ENCODE measurements around the gene LYST.

LYST gene

GRCh38 chr1:235887676-235888075 lies 21.0 kb upstream of the LYST start:
- H3K36me3 ChIP-seq (ENCODE audit: control insufficient read depth, insufficient read depth, low read length): no peaks in the 10 kb centered on the region
- H3K4me1 ChIP-seq (ENCODE audit: control insufficient read depth, insufficient read depth, low read length, poor library complexity, severe bottlenecking): peaks cover 2% of the 10 kb centered on the region
- 100% methylated on average over 1 of the region's 2 CpGs; no CpG with 5 or more reads in 1 of the 2 experiments for WGBS, 2 experiments (ENCODE audit: insufficient coverage in 2 of 2)
- no peak overlapping the region for H3K27ac ChIP-seq (ENCODE audit: low read depth, low read length, severe bottlenecking)
- H3K9me3 ChIP-seq (ENCODE audit: control insufficient read depth, low read length): no peaks in the 10 kb centered on the region
- H3K4me3 ChIP-seq (ENCODE audit: extremely low read depth, insufficient read depth, low read length, poor library complexity, severe bottlenecking): no peak overlapping the region

- H3K4me1 ChIP-seq (ENCODE audit: control insufficient read depth, insufficient read depth, low read length, poor library complexity, severe bottlenecking): no peaks in the 10 kb centered on the region
These were observed 19.1 kb upstream of the LYST start for GRCh38 chr1:235885655-235886262.

GRCh38 chr1:235883261-235883927 lies 16.7 kb upstream of the LYST start:
- no peaks in the 10 kb centered on the region for H3K9me3 ChIP-seq (ENCODE audit: control insufficient read depth, low read length)
- H3K4me3 ChIP-seq (ENCODE audit: extremely low read depth, insufficient read depth, low read length, poor library complexity, severe bottlenecking): no peak overlapping the region
- no peak overlapping the region for H3K27ac ChIP-seq (ENCODE audit: low read depth, low read length, severe bottlenecking)
- no peaks in the 10 kb centered on the region for H3K4me1 ChIP-seq (ENCODE audit: control insufficient read depth, insufficient read depth, low read length, poor library complexity, severe bottlenecking)
- H3K36me3 ChIP-seq (ENCODE audit: control insufficient read depth, insufficient read depth, low read length): no peaks in the 10 kb centered on the region
- WGBS, 2 experiments (ENCODE audit: insufficient coverage in 2 of 2): 95 to 99% methylated on average over 11 to 12 of the region's 12 CpGs

More at GRCh38 chr1:235885655-235886262, 19.1 kb upstream of the LYST start:
- 40% methylated on average over 1 of the region's 3 CpGs; no CpG with 5 or more reads in 1 of the 2 experiments for WGBS, 2 experiments (ENCODE audit: insufficient coverage in 2 of 2)
- no peaks in the 10 kb centered on the region for H3K36me3 ChIP-seq (ENCODE audit: control insufficient read depth, insufficient read depth, low read length)
- no peak overlapping the region for H3K4me3 ChIP-seq (ENCODE audit: extremely low read depth, insufficient read depth, low read length, poor library complexity, severe bottlenecking)
- H3K9me3 ChIP-seq (ENCODE audit: control insufficient read depth, low read length): no peaks in the 10 kb centered on the region
- no peak overlapping the region for H3K27ac ChIP-seq (ENCODE audit: low read depth, low read length, severe bottlenecking)

GRCh38 chr1:235882816-235883215 lies 16.1 kb upstream of the LYST start:
- WGBS, 2 experiments (ENCODE audit: insufficient coverage in 2 of 2): 86 to 87% methylated on average over 5 to 6 of the region's 6 CpGs
- H3K4me3 ChIP-seq (ENCODE audit: extremely low read depth, insufficient read depth, low read length, poor library complexity, severe bottlenecking): no peak overlapping the region
- no peaks in the 10 kb centered on the region for H3K4me1 ChIP-seq (ENCODE audit: control insufficient read depth, insufficient read depth, low read length, poor library complexity, severe bottlenecking)
- H3K27ac ChIP-seq (ENCODE audit: low read depth, low read length, severe bottlenecking): no peak overlapping the region
- H3K9me3 ChIP-seq (ENCODE audit: control insufficient read depth, low read length): no peaks in the 10 kb centered on the region
- no peaks in the 10 kb centered on the region for H3K36me3 ChIP-seq (ENCODE audit: control insufficient read depth, insufficient read depth, low read length)

GRCh38 chr1:235881930-235882700 lies 15.4 kb upstream of the LYST start:
- Histone ChIP-seq H3K4me1 (ENCODE audit: control insufficient read depth, insufficient read depth, low read length, poor library complexity, severe bottlenecking) (no peaks in the 10 kb centered on the region), H3K4me3 (ENCODE audit: extremely low read depth, insufficient read depth, low read length, poor library complexity, severe bottlenecking) (no peak overlapping the region), H3K27ac (ENCODE audit: low read depth, low read length, severe bottlenecking) (no peak overlapping the region), H3K36me3 (ENCODE audit: control insufficient read depth, insufficient read depth, low read length) (no peaks in the 10 kb centered on the region), H3K9me3 (ENCODE audit: control insufficient read depth, low read length) (no peaks in the 10 kb centered on the region)
- WGBS, 2 experiments (ENCODE audit: insufficient coverage in 2 of 2): 86 to 92% methylated on average over 3 to 4 of the region's 5 CpGs

- 90 to 96% methylated on average over 4 to 5 of the region's 6 CpGs for WGBS, 2 experiments (ENCODE audit: insufficient coverage in 2 of 2)
- Histone ChIP-seq H3K4me1 (ENCODE audit: control insufficient read depth, insufficient read depth, low read length, poor library complexity, severe bottlenecking) (no peaks in the 10 kb centered on the region), H3K27ac (ENCODE audit: low read depth, low read length, severe bottlenecking) (no peak overlapping the region), H3K4me3 (ENCODE audit: extremely low read depth, insufficient read depth, low read length, poor library complexity, severe bottlenecking) (no peak overlapping the region), H3K36me3 (ENCODE audit: control insufficient read depth, insufficient read depth, low read length) (no peaks in the 10 kb centered on the region), H3K9me3 (ENCODE audit: control insufficient read depth, low read length) (no peaks in the 10 kb centered on the region)
These were observed 11.5 kb upstream of the LYST start for GRCh38 chr1:235878082-235878811.

- 84 to 88% methylated on average over 1 to 2 of the region's 2 CpGs for WGBS, 2 experiments (ENCODE audit: insufficient coverage in 2 of 2)
- Histone ChIP-seq H3K27ac (ENCODE audit: low read depth, low read length, severe bottlenecking) (no peak overlapping the region), H3K4me1 (ENCODE audit: control insufficient read depth, insufficient read depth, low read length, poor library complexity, severe bottlenecking) (no peaks in the 10 kb centered on the region), H3K36me3 (ENCODE audit: control insufficient read depth, insufficient read depth, low read length) (no peaks in the 10 kb centered on the region), H3K9me3 (ENCODE audit: control insufficient read depth, low read length) (no peaks in the 10 kb centered on the region), H3K4me3 (ENCODE audit: extremely low read depth, insufficient read depth, low read length, poor library complexity, severe bottlenecking) (no peak overlapping the region)
These were observed 9.7 kb upstream of the LYST start for GRCh38 chr1:235876402-235876841.

GRCh38 chr1:235875036-235875597 lies 8.4 kb upstream of the LYST start:
- no peaks in the 10 kb centered on the region for H3K4me1 ChIP-seq (ENCODE audit: control insufficient read depth, insufficient read depth, low read length, poor library complexity, severe bottlenecking)
- H3K9me3 ChIP-seq (ENCODE audit: control insufficient read depth, low read length): no peaks in the 10 kb centered on the region
- WGBS, 2 experiments (ENCODE audit: insufficient coverage in 2 of 2): 60 to 79% methylated on average over 2 of the region's 4 CpGs
- no peak overlapping the region for H3K4me3 ChIP-seq (ENCODE audit: extremely low read depth, insufficient read depth, low read length, poor library complexity, severe bottlenecking)
- H3K36me3 ChIP-seq (ENCODE audit: control insufficient read depth, insufficient read depth, low read length): no peaks in the 10 kb centered on the region
- no peak overlapping the region for H3K27ac ChIP-seq (ENCODE audit: low read depth, low read length, severe bottlenecking)

- Histone ChIP-seq H3K36me3 (ENCODE audit: control insufficient read depth, insufficient read depth, low read length) (no peaks in the 10 kb centered on the region), H3K4me3 (ENCODE audit: extremely low read depth, insufficient read depth, low read length, poor library complexity, severe bottlenecking) (no peak overlapping the region), H3K9me3 (ENCODE audit: control insufficient read depth, low read length) (no peaks in the 10 kb centered on the region), H3K4me1 (ENCODE audit: control insufficient read depth, insufficient read depth, low read length, poor library complexity, severe bottlenecking) (no peaks in the 10 kb centered on the region), H3K27ac (ENCODE audit: low read depth, low read length, severe bottlenecking) (no peak overlapping the region)
- 55 to 86% methylated on average over 1 to 3 of the region's 4 CpGs for WGBS, 2 experiments (ENCODE audit: insufficient coverage in 2 of 2)
These were observed 7.6 kb upstream of the LYST start for GRCh38 chr1:235874261-235874660.

- no peaks in the 10 kb centered on the region for H3K4me1 ChIP-seq (ENCODE audit: control insufficient read depth, insufficient read depth, low read length, poor library complexity, severe bottlenecking)
- no peak overlapping the region for H3K4me3 ChIP-seq (ENCODE audit: extremely low read depth, insufficient read depth, low read length, poor library complexity, severe bottlenecking)
- H3K36me3 ChIP-seq (ENCODE audit: control insufficient read depth, insufficient read depth, low read length): no peaks in the 10 kb centered on the region
- no peak overlapping the region for H3K27ac ChIP-seq (ENCODE audit: low read depth, low read length, severe bottlenecking)
- 93 to 100% methylated on average over 1 to 2 of the region's 2 CpGs for WGBS, 2 experiments (ENCODE audit: insufficient coverage in 2 of 2)
- no peaks in the 10 kb centered on the region for H3K9me3 ChIP-seq (ENCODE audit: control insufficient read depth, low read length)
These were observed 6.9 kb upstream of the LYST start for GRCh38 chr1:235873571-235873970.
